Measurements from ENCODE around the gene FBXO38.

Gene FBXO38

DNA sequence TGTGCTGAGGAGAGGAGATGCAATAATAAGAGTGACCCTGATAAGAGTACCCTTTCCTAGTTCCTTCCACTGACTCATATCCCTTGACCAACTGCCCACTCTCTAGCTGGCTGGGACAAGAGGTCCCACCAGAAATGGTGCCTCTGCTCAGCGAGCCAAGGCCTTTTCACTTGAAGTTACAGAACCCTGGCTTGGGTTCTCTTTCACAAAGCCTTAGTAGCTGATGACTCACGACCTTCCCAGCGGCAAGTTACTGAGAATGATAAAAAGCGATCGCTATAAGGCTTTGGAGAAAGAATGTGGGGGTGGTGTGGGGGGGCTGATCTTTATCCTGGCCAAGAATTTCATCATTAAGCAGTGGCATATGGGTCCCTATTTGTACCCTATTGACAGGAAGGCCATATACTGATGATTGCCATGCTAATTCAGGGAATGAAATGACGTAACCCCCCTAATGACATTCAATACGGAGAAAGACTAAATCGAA is 90.3 kb downstream of the FBXO38 start:
- DNase-seq (ENCODE audit: low read depth), result no peak

DNA sequence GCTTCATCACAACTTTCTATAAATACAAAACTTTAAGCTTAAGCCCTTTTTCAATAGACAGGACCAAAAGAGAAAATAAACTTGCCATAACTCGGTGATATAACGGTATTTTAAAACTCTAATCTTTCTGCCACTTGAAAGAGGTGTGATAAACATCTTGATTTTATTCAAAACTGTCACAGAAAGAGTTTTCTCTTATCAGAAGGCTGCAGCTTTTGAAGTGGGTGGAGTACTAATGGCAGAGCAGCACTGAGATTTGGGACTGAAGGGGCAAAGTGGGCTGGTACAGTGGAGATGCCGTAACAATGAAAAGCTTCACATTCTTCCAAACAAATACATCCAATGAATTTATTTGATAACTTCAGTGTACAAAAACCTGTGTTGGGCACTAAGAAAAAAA is 92.5 kb downstream of the FBXO38 start:
- DNase-seq (ENCODE audit: low read depth), result no peak

DNA sequence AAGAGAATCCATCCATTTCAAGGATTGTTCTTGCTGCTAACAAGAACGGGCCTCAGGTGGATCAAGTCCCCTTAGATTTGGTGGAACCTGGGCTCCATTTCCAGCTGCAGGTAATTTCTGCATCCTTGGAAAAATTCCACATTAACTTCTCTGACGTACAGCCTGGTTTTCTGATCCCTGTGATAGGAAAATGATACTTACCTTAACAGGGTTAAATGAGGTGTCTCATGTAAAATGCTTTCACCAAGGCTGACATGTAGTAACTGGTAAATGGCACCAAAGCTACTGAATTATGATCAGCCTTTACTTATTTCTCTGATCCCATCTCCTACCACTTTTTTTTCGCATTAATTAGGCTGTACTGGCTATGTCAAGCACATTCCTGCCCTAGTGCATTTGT is 93.7 kb downstream of the FBXO38 start:
- DNase-seq (ENCODE audit: low read depth), result no peak

GRCh38 chr5:148482196-148482595 is 98.4 kb downstream of the FBXO38 start:
- no peak for DNase-seq (ENCODE audit: low read depth)

GRCh38 chr5:148482697-148483462 is 99.1 kb downstream of the FBXO38 start:
- DNase-seq (ENCODE audit: low read depth), result peak; percentile 30

DNA sequence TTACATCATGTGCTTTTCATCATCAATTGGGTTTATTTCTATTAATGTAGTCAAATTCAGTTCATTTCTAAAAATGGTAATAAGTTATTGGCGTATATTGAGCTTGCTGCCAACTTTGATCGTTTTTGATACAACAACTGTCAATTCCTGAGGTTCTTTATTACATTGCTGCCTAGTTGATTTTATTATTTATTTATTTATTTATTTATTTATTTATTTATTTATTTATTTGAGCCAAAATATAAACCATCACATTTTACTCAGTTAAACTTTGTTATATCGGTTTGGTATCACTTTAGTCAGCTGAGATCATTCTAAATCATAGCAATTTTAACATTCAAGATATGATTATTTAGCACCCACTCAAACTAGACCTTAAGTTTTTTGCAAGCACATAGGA is 100.0 kb downstream of the FBXO38 start:
- DNase-seq (ENCODE audit: low read depth), result no peak

DNA sequence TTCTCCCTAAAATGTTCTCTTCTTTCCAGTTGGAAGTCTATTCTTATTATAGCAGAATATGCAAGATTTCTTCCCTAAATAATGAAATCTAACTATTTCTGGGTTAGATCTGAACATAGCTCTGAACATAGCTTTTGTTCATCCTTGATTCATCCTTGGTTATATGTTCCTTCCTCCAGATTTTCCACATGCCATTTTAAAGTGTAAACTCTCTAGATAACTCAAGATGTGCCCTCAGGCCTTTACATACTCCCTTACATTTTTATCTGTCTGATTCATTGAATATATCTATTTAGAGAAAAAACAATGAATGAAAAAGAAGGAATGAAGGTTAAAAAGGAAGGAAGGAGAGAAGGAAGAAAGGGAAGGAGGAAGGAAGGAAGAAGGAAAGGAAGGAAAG is 100.9 kb downstream of the FBXO38 start:
- DNase-seq (ENCODE audit: low read depth), result no peak

DNA sequence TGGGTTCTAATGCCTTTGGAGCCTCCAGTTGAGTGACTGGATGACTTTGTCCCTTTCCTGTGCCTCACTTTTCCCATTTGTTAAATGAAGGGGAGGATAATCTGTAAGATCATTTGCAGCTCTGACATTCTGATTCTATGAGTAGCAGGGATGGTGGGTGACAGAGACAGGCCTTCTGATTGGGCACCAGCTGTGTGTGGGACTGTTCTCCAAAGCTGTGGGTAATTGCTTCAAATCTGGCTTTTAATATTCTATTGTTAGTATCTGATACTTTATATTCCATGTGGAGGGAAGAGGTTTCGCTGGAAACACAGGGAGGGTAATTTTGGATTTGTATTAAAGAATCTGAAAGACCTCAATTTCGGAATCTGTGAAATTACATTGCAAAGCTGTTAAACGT is 102.7 kb downstream of the FBXO38 start:
- no peak for DNase-seq (ENCODE audit: low read depth)

- DNase-seq (ENCODE audit: low read depth), result no peak
Observed at GRCh38 chr5:148488757-148489156, 105.0 kb downstream of the FBXO38 start.

GRCh38 chr5:148491015-148491792 is 107.4 kb downstream of the FBXO38 start:
- DNase-seq (ENCODE audit: low read depth), result no peak

DNA sequence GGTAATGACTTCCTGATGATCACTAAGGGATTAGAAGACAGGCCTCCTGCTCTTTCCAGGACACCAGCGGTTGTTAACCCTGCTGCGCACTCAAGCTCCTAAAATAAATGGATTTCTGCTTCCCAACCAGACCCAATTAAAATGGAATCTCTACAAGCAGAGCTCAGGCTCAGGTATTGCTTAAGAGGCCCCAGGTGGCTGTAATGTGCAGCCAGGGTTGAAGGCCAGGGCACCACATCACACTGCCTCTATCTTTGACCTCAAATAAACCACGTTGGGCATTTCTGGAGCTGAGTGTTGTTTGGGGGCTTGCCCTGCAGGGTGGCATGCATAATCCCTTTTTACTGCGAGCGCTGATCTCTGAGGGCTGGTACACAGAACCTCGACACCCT is 108.0 kb downstream of the FBXO38 start:
- no peak for DNase-seq (ENCODE audit: low read depth)

DNA sequence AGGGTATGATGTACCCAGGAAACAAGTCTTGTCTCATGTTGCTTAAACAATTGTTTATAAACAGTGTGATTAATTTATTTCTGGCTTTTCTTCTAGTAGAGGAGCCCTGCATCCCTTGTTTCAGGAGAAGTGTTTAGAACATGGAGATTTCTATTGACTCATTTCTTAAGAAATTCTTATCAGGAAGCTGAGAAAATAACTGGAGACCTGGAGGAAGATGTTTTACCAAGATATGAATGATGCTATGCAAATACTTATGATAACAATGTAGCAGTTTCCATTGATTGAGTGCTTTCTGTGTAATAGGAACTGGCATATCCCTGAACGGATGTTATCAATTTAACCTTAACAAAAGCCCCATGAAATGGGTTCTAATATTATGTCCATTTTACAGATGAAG is 108.6 kb downstream of the FBXO38 start:
- DNase-seq (ENCODE audit: low read depth), result no peak
